Myometrial cell (primary cell): ENCODE data around the gene UCKL1. TPM values are rescaled to one million over a fixed set of nuclear protein-coding genes. Genes with fewer than 3 reads are reported as not detected.

ENCODE experiments used
- total RNA-seq: library from RNA; depleted of rRNA; stranded (reverse); fragments of >200 nt; gene quantifications from 2 replicates; pipeline ENCODE4 v1.2.3, GENCODE V29; 2015

UCKL1 gene
- total RNA-seq = 23.4 and 27.1 TPM in 2 replicates

DNA sequence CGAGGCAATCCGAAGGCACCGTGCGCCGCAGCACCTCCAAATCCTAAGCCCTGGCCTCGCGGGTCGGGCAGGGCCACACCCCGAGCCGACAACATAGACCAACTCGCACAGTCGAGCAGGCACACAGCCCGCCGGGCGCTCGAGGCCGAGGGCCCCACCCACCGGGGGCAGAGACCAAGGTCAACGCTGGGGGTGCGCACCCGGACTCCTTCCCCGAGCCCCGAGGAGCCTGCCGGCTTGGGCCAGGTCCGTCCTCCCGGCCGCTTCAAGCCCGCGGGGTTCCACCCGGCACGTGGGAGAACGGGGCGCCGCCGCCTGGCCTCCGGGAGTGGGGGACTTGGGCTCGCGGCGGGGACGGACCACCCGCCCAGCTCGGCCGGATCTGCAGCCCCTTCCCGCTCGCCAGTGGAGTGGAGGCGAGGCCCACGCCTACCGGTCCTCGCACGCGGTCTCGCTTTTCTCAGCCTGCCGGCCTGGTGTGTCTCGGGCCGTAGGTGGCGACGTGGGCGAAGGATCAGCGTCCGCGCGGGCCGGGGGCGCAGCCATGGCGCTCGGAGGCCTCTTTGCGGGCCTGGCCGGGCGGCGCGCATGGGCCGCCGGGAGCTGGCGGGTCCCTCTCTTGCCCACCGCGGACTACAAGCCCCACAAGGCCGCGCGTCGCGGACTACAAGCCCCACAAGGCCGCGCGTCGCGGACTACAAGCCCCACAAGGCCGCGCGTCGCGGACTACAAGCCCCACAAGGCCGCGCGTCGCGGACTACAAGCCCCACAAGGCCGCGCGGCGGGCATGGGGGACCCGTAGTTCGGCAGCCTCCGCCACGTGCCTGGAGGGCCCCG, at the start of gene UCKL1:
Gene UCKL1 (minus strand): TSS at position 590 of the 837 bp plus-strand sequence. CDS start 44 bp downstream, at position 546.

DNA sequence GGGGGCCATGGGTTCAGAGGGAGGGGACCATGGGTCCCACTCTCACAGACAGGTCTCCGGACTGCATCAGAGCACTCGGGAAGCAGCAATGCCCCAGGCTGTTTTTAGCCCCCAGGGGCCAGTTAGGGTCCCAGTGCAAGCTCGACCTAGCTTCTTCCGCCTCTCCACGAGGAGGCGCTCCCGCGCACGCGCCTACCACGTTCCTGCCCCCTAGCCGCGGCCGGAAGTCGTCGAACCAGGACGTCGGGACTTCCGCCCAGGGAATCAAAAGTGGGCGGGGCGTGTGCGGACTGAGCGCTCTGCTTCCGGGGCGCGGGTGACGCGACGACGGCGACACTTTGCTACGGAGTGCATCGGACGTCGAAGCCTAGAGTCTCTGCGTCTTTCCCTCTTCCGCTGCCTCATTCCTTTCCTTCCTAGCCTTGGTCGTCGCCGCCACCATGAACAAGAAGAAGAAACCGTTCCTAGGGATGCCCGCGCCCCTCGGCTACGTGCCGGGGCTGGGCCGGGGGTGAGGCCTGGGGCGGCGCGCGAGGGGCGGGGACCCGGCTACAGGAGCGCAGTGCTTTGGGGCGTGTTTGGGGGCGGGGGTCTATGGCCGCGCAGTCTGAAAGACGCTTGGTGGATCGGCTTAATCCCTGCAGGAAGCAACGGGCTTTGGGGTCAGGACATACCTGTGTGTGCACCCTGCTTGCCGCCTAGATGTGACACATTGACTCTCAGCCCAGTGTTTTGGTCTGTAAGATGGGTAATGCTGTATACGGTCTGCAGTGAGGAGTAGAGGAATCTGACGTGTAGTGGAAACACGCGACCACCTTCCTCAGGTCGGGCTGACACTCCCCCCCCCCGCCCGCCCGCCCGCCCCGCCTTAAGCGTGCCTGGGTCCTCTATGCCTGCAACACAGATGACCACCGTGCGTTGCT, 24.9 kb upstream of the UCKL1 start, which contains the start of gene PRPF6:
Gene PRPF6 (plus strand): TSS at position 327 of the 923 bp plus-strand sequence. CDS start 114 bp downstream, at position 441.

DNA sequence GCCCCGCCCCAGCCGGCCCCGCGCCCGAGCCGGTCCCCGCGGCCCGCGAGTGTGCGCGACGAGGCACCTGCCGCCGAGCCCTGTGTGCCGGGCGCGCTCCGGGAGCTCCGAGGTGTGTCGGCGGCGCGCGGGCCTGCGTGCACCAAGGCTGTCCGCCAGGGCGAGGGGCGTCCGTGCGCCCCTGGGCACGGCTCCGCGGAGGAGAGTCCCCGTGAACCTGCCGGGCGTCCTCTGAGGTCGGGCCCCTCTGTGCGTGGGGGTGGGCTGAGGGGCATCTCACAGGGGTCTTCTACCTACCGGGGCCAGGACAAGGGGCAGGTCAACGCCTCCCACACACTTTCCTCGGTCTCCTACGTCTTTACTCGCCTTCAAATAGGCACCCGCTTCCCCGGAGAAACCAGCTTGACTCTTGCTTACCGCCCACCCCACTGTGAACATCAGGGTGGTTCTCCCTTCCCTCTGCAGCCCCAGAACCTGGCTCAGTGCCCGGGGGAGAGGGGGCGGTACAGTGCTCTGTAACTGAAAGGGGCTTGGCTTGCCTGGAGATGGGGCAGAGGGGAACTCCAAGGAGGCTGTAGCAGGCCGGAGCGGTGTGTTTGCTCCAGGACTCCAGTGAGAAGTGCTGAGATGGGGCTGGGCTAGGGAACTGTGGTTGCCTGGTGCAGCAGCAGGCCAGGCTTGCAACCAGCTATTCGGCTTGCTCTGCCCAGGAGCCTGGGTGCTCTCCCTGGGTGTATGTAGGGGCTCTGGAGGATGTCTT, 23.5 kb upstream of the UCKL1 start, which contains the start of gene SAMD10:
Gene SAMD10 (minus strand): TSS at position 86 of the 760 bp plus-strand sequence. CDS start 175 bp downstream, outside the sequence.

DNA sequence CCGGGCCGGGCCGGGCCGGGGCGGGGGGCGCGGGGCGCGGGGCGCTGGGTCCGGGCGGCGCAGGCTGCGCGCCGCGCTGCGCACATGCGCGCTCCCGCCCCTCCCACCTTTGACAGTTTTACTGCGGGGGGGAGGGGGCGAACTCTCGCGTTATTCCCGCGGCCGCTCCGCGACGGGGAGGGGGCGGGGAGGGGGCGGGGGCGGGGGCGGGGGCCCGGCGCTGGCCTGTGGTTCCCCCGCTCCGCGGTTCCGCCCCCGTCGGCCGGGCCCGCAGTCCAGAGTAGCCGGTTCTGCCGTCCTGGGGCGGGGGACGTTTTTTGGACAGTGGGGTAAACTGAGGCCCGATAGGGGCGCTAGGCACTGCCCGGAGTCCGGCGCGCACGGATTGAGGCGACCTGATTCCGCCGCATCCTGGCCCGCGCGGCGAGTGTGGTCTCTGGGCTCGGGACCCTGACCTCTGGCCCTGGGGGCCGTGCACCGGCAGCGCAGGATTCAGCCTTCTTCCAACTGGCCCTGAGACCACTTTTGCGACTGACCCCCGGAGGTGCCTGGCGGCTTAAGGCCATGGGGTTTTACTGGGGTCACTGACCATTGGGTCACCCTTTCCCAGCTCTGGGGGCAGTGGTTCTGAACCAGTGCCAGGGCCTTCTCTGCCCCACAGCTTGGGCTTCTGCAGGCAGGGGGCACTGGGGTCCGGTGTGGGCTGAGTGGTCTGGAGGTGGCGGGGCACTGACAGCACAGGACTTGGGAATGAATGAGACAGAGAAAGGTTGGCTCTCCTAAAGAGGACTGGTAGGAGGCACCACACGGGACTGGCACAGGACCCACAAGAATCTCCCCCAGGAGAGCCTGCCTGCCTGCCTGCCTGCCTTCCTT, 13.9 kb upstream of the UCKL1 start, which contains the start of gene ZNF512B:
Gene ZNF512B (minus strand): TSS at position 93 of the 876 bp plus-strand sequence. CDS start 1,980 bp downstream, outside the sequence.

DNA sequence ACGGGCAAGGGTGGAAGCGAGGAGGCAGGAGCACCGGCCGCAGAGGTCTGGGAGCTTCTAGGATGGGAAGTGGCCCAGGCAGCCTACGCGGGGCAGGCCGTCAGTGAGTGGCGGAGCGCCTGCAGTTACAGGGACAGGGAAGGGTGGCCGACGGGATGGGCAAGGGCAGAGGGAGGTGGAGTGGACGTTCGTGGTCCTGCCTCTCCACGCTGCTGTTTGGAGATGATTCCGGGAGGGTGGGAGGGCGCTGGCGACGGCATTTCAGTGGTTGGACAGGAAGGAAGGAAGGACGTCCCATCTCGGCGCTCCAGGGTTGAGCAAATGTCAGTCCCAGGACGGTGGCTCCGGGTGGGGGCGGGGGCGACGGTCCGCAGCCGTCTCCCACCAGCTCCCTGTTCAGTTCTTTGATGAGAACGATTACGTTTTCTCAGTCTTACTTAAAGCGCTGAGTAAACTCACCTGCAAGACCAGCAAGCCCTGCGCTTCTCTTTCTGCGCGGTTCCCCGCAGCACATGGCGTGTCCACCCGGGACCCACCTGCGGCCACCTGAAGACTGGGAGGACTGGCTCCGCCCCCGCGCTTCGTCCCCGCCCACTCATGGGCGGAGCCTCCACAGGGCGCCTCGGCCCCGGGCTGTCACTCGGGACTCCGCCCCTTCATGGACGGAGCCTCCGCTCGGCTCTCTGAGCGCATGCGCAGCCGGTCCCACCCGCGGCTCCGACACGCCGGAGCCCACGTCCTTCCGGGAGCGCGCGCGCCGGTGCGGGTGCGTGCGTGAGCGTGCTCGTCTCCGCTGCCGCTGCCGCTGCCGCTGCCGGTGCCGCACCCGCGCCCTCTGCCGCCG, 61.6 kb downstream of the UCKL1 start, which contains the start of gene DNAJC5:
Gene DNAJC5 (plus strand): TSS at position 769 of the 844 bp plus-strand sequence. CDS start 33,220 bp downstream, outside the sequence.

Other genes starting within 250 kb of the UCKL1 start
- 38.9 and 59.5 TPM in 2 replicates for gene ARFRP1, start 248.4 kb downstream of the UCKL1 start, total RNA-seq
- gene ZGPAT, start 248.4 kb downstream of the UCKL1 start, total RNA-seq = 24.1 and 42.7 TPM in 2 replicates
- 0.58 and 1.4 TPM in 2 replicates for gene LIME1, start 219.8 kb downstream of the UCKL1 start, total RNA-seq
- 49.3 and 69.3 TPM in 2 replicates for gene SLC2A4RG, start 216.6 kb downstream of the UCKL1 start, total RNA-seq
- 21.1 and 34.3 TPM in 2 replicates for gene ZBTB46, start 125.2 kb downstream of the UCKL1 start, total RNA-seq
- gene ABHD16B, start 94.9 kb downstream of the UCKL1 start, total RNA-seq = not detected in 2 replicates
- 192 and 206 TPM in 2 replicates for gene TPD52L2, start 91.1 kb downstream of the UCKL1 start, total RNA-seq
- 38.6 and 43.4 TPM in 2 replicates for gene DNAJC5, start 61.3 kb downstream of the UCKL1 start, total RNA-seq
- gene ZNF512B, start 13.5 kb upstream of the UCKL1 start, total RNA-seq = 7.1 and 8.6 TPM in 2 replicates
- gene SAMD10, start 23.2 kb upstream of the UCKL1 start, total RNA-seq = 1.4 and 2.1 TPM in 2 replicates
- gene PRPF6, start 24.7 kb upstream of the UCKL1 start, total RNA-seq = 41.5 and 43.6 TPM in 2 replicates
- under 0.01 TPM in 1 of 2 replicates, not detected in the other for gene C20orf204, start 79.8 kb upstream of the UCKL1 start, total RNA-seq
- gene SOX18, start 93.2 kb upstream of the UCKL1 start, total RNA-seq = 0.29 TPM in 1 of 2 replicates, not detected in the other
- gene TCEA2, start 106.8 kb upstream of the UCKL1 start, total RNA-seq = 4.8 and 17.3 TPM in 2 replicates
- 7.5 and 20.2 TPM in 2 replicates for gene RGS19, start 123.1 kb upstream of the UCKL1 start, total RNA-seq
- gene OPRL1, start 123.7 kb upstream of the UCKL1 start, total RNA-seq = 3.2 and 3.5 TPM in 2 replicates
- not detected in 2 replicates for gene LKAAEAR1, start 128.0 kb upstream of the UCKL1 start, total RNA-seq
- not detected in 2 replicates for gene NPBWR2, start 151.1 kb upstream of the UCKL1 start, total RNA-seq
- not detected in 2 replicates for gene MYT1, start 208.0 kb upstream of the UCKL1 start, total RNA-seq